ENCODE measurements around the gene KCNIP1. TPM values are rescaled to one million over a fixed set of nuclear protein-coding genes. Genes with fewer than 3 reads are reported as not detected.

KCNIP1 gene
- total and polyA plus RNA-seq, 8 donors = 0.35 to 4.9 (median 2.5) TPM

DNA sequence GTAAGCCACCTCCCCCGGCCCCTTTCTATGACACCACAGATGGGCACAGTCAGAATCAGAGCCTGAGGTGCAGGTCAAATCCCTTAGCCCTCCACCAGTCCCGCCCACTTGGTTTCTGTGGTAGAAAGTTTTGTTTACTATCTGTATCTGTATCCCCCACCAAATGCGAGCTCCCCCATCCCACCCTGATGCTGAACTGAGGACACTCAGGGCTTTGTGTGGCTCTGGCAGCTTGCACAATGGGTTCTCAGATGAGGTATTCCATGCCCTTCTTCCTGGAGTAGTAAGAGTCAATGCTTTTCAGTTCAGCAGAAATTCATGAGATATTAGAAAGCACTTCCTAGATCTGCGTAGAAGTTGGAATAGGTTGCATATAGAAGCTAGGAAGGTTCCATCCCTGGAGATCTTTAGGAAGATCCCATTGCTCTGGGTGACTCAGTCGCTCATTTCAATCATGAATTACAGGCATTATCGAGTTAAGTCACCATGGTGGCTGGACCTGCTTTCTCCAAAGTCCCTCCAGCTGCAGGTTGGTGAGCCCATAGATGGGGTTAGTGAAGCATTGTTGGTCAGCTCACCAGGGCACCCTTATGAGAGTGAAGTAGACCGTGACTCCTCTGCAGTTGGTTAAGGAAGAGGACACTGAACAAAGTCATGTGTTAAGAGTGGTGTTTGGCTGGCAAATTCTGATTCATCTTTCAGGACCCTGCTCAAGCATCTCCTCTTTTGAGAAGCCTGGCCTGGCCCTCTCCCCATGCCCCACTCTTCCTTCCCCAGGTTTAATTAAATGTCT is 10.6 kb upstream of the KCNIP1 start:
- Histone ChIP-seq H3K4me3 (no peak overlapping the region), H3K27ac (no peak overlapping the region), H3K36me3 (no peaks in the 10 kb centered on the region), H3K27me3 (peaks cover 0 to 15% of the 10 kb centered on the region in 2 donors), H3K9me3 (no peaks in the 10 kb centered on the region), H3K4me1 (peaks cover 7 to 17% of the 10 kb centered on the region in 2 donors)
- DNase-seq (no peak), ATAC-seq (no peak)
- TF ChIP-seq, protein P1, sequence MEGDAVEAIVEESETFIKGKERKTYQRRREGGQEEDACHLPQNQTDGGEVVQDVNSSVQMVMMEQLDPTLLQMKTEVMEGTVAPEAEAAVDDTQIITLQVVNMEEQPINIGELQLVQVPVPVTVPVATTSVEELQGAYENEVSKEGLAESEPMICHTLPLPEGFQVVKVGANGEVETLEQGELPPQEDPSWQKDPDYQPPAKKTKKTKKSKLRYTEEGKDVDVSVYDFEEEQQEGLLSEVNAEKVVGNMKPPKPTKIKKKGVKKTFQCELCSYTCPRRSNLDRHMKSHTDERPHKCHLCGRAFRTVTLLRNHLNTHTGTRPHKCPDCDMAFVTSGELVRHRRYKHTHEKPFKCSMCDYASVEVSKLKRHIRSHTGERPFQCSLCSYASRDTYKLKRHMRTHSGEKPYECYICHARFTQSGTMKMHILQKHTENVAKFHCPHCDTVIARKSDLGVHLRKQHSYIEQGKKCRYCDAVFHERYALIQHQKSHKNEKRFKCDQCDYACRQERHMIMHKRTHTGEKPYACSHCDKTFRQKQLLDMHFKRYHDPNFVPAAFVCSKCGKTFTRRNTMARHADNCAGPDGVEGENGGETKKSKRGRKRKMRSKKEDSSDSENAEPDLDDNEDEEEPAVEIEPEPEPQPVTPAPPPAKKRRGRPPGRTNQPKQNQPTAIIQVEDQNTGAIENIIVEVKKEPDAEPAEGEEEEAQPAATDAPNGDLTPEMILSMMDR (IDR thresholded peaks at IDR 0.05) = no peak
- intact Hi-C loops (cut with DNase I) = no loop called here

DNA sequence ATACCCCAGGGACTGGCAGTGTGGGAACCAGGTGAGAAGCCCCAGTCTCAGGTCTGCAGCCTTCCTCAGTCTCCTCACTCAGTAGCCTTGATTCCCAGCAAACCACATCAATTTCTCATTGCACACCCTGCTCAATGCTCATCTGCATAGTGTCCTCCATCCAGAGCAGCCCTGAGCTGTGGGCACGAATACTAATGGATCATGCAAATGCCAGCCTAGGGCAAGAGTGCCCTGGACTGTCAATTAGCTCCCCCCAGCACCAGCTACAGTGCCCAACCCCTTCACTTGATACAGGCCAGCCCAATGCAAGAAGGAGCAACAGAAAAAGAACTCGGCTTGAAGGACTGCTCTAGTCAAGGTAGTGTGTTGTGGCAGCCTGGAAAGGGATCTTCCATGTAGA is 9.8 kb upstream of the KCNIP1 start:
- Histone ChIP-seq H3K4me3 (no peak overlapping the region), H3K27ac (no peak overlapping the region), H3K4me1 (peaks cover 7 to 17% of the 10 kb centered on the region in 2 donors), H3K36me3 (no peaks in the 10 kb centered on the region), H3K27me3 (peaks cover 0 to 17% of the 10 kb centered on the region in 2 donors), H3K9me3 (no peaks in the 10 kb centered on the region)
- DNase-seq (no peak), ATAC-seq (no peak)
- TF ChIP-seq, protein P1 (IDR thresholded peaks at IDR 0.05) = no peak
- intact Hi-C loops (cut with DNase I) = no loop called here

DNA sequence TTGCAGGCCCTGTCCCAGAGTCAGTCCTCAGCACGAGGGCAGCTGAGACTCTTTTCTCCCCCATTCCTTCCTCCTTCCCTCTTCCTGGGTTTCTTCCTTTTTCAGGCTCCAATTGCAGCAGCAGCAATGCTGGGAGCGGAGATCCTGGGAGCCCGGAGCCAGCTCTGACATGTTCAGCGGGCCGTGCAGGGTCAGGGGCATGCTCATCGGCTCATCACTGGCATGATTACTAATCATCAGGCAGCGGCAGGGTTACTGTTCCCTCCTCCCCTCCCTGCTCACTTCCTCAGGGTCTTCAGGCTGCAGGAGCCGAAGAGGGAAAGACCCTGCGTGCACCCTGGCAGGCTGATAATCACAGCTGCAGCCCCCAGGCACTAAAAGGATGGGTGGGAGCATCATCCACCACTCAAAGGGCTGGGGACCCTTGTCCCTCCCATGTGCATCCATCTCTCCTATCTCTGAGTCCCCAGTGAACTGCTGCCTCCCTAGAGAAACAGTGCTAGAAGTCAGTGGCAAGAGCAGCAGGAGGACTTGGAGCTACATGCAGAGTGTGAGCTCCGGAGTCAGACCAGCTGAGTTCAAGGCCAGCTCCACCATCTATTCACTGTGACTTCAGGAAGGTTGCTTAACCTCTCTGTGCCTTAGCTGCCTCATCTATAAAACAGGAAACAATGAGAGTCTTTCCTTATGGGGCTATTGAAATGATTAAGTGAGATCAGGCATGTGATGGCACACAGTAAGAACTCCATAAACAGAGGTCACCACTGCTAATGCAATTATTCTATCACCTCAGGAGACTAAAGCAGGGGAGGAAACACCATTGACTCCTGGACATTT is 7.8 kb upstream of the KCNIP1 start:
- ATAC-seq (no peak), DNase-seq (no peak)
- intact Hi-C loops (cut with DNase I) = no loop called here
- Histone ChIP-seq H3K4me3 (no peak overlapping the region), H3K36me3 (no peaks in the 10 kb centered on the region), H3K9me3 (peaks cover 0 to 4% of the 10 kb centered on the region in 2 donors), H3K4me1 (peaks cover 7 to 9% of the 10 kb centered on the region in 2 donors), H3K27me3 (peaks cover 0 to 18% of the 10 kb centered on the region in 2 donors), H3K27ac (no peak overlapping the region)
- TF ChIP-seq, protein P1 (IDR thresholded peaks at IDR 0.05) = no peak

DNA sequence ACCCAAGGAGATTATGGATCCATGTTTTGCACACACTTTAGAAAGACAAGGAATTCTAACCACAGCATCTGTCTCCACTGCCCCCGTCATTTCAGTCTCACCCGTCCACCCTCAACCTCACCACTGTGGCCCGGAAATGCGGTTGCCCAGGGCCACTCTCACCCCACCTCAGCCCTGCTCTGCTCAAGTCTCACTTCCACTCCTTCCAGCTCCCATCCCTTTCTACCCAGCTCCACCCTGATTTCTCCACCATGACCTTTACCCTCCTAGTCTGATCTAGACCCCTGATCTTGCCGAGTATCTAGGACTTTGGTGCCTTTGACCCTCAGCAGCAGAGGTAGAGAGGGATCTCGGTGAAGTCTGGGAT is 7.2 kb upstream of the KCNIP1 start:
- TF ChIP-seq, protein P1 (IDR thresholded peaks at IDR 0.05) = no peak
- peaks cover 0 to 4% of the 10 kb centered on the region in 2 donors for H3K9me3 ChIP-seq
- DNase-seq (no peak), ATAC-seq (no peak)
- H3K27me3 ChIP-seq = peaks cover 0 to 21% of the 10 kb centered on the region in 2 donors
- no peaks in the 10 kb centered on the region for H3K36me3 ChIP-seq
- no peak overlapping the region for H3K27ac ChIP-seq
- H3K4me3 ChIP-seq = no peak overlapping the region
- H3K4me1 ChIP-seq = peaks cover 2 to 3% of the 10 kb centered on the region in 2 donors
- intact Hi-C loops (cut with DNase I) = no loop called here

Measured in left lung (tissue), 10 donors.